PC-3 (cell line): ENCODE measurements around the gene RUFY3. TPM values are rescaled to one million over a fixed set of nuclear protein-coding genes. Genes with fewer than 3 reads are reported as not detected.
A peak's percentile ranks its signal among the peaks of the same experiment; 100 is the strongest.

ENCODE experiments used
- ATAC-seq: fragments of 200-7000 bp; cut with Tn5 transposase; 2 replicates; pipeline ENCODE4 v1.9.1; 2020; ENCODE audit warnings: mild to moderate bottlenecking, moderate library complexity
- BruUV-seq: library from RNA; stranded (reverse); fragments of 400-500 nt; replicated peaks from 2 replicates; lab custom pipeline; 2021; lab: Mats Ljungman, UMichigan
- CTCF ChIA-PET: fragments of 300-600 bp; sonication (Branson Sonifier 250); formaldehyde crosslinking; loops from one replicate; lab custom pipeline; 2022; ENCODE audit warnings: antibody characterized with exemption; lab: Charles Lee
- POLR2A ChIA-PET: fragments of 300-600 bp; sonication (Branson Sonifier 250); formaldehyde crosslinking; loops from one replicate; lab custom pipeline; 2022; ENCODE audit warnings: antibody characterized with exemption; ENCODE audit not compliant: unreplicated experiment; lab: Charles Lee
- DNase-seq: peaks from one replicate; pipeline ENCODE4 v3.0.0-alpha.2; 2015
- H2AFZ ChIP-seq: fragments of 300-600 bp; sonication (generic); 2 replicates; pipeline ENCODE4 v1.6.0; 2016; ENCODE audit warnings: antibody characterized with exemption, low read length
- H3F3A ChIP-seq: fragments of 300-600 bp; sonication (generic); one replicate; pipeline ENCODE4 v1.6.0; 2017; ENCODE audit warnings: antibody characterized with exemption, low read length, control low read depth, mild to moderate bottlenecking; ENCODE audit not compliant: unreplicated experiment
- H3K27ac ChIP-seq: fragments of 300-600 bp; sonication (generic); 2 replicates; pipeline ENCODE4 v1.5.1; 2016; ENCODE audit warnings: mild to moderate bottlenecking, low read length
- H3K27me3 ChIP-seq: fragments of 300-600 bp; sonication (generic); 2 replicates; pipeline ENCODE4 v1.6.1; 2016; ENCODE audit warnings: low read length, mixed read lengths
- H3K36me3 ChIP-seq: fragments of 300-600 bp; sonication (generic); 2 replicates; pipeline ENCODE4 v1.6.1; 2016; ENCODE audit warnings: low read depth, mixed run types, low read length, mixed read lengths
- H3K4me1 ChIP-seq: fragments of 300-600 bp; sonication (generic); 2 replicates; pipeline ENCODE4 v1.5.1; 2016; ENCODE audit warnings: low read length; ENCODE audit not compliant: insufficient read depth
- H3K4me2 ChIP-seq: fragments of 300-600 bp; sonication (generic); 2 replicates; pipeline ENCODE4 v1.6.0; 2016; ENCODE audit warnings: low read length
- H3K4me3 ChIP-seq: fragments of 300-600 bp; sonication (generic); 2 replicates; pipeline ENCODE4 v1.5.1; 2016; ENCODE audit warnings: mild to moderate bottlenecking, low read length, mixed read lengths
- H3K79me2 ChIP-seq: fragments of 300-600 bp; sonication (generic); 2 replicates; pipeline ENCODE4 v1.6.1; 2017; ENCODE audit warnings: low read length, mixed read lengths
- H3K9ac ChIP-seq: fragments of 300-600 bp; sonication (generic); 2 replicates; pipeline ENCODE4 v1.6.0; 2016; ENCODE audit warnings: mild to moderate bottlenecking, low read length
- H3K9me2 ChIP-seq: fragments of 300-600 bp; sonication (generic); replicated peaks from 2 replicates; pipeline ENCODE4 v1.6.1; 2016; ENCODE audit warnings: mixed run types, low read length, mixed read lengths
- H3K9me3 ChIP-seq: fragments of 300-600 bp; sonication (generic); 2 replicates; pipeline ENCODE4 v1.6.1; 2016; ENCODE audit warnings: low read length, mixed read lengths
- H4K20me1 ChIP-seq: fragments of 300-600 bp; sonication (generic); 2 replicates; pipeline ENCODE4 v1.6.1; 2016; ENCODE audit warnings: low read length, mixed read lengths
- CTCF ChIP-seq: fragments of 300-600 bp; sonication (generic); conservative IDR thresholded peaks from 2 replicates; pipeline ENCODE4 v1.5.1; 2017; ENCODE audit warnings: antibody characterized with exemption, low read depth, mild to moderate bottlenecking, low read length
- EZH2 ChIP-seq: fragments of 300-600 bp; sonication (generic); IDR thresholded peaks from one replicate; pipeline ENCODE4 v1.6.1; 2017; ENCODE audit warnings: antibody characterized with exemption, mild to moderate bottlenecking, low read length; ENCODE audit not compliant: unreplicated experiment
- EZH2phosphoT487 ChIP-seq: fragments of 300-600 bp; sonication (generic); IDR thresholded peaks from 2 replicates; pipeline ENCODE4 v1.6.1; 2018; ENCODE audit warnings: mild to moderate bottlenecking, antibody characterized with exemption, low read length, borderline replicate concordance
- intact Hi-C: fragments of 100-400 bp; cut with micrococcal nuclease; formaldehyde crosslinking; loops from 2 replicates; pipeline ENCODE4 v1.9.0; 2023
- total RNA-seq: library from RNA; depleted of rRNA; stranded (reverse); fragments of >200 nt; gene quantifications from 2 replicates; pipeline ENCODE4 v1.2.3, GENCODE V29; 2014

Gene RUFY3
- total RNA-seq, 1 experiment from 2014 or later = 25.6 TPM

GRCh38 chr4:70802928-70803580, 81.3 kb downstream of the RUFY3 start:
- no TSS peak for BruUV-seq
- CTCF ChIA-PET = interaction anchor here (0.9 kb wide), 1 partner anchor 151 kb away, joined by 3 read pairs; no protein-coding TSS in a partner anchor
- Histone ChIP-seq H3K27ac (peak overlapping the region; percentile 7; the same call in 1 of the 2 replicates), H3F3A (no peaks in the 10 kb centered on the region), H3K27me3 (no peaks in the 10 kb centered on the region), H3K4me3 (no peak overlapping the region), H4K20me1 (no peaks in the 10 kb centered on the region), H3K9ac (no peak overlapping the region), H3K36me3 (no peaks in the 10 kb centered on the region), H3K9me3 (no peaks in the 10 kb centered on the region), H3K4me2 (peak overlapping the region; percentile 1; the same call in 1 of the 2 replicates), H2AFZ (no peak overlapping the region), H3K9me2 (no peaks in the 10 kb centered on the region), H3K4me1 (peaks cover 13% of the 10 kb centered on the region), H3K79me2 (no peaks in the 10 kb centered on the region)
- TF ChIP-seq EZH2 (no peak), EZH2phosphoT487 (no peak), CTCF (no peak)
- ATAC-seq (peak; percentile 93), DNase-seq (peak; percentile 54)
- POLR2A ChIA-PET = interaction anchor here (0.5 to 0.6 kb wide), 5 partner anchors 20 to 207 kb away, joined by 3 to 15 read pairs (median 5); no protein-coding TSS in a partner anchor
- intact Hi-C loops = loop anchor here (10.0 kb wide), 1 partner anchor 68 kb away; no protein-coding TSS in a partner anchor

GRCh38 chr4:70808151-70808550, 86.4 kb downstream of the RUFY3 start:
- no peaks in the 10 kb centered on the region for H3K79me2 ChIP-seq
- BruUV-seq = no TSS peak
- H4K20me1 ChIP-seq = no peaks in the 10 kb centered on the region
- intact Hi-C loops = loop anchor here (10.0 kb wide), 1 partner anchor 73 kb away; no protein-coding TSS in a partner anchor
- POLR2A ChIA-PET = no interaction called here
- CTCF ChIA-PET = no interaction called here
- TF ChIP-seq EZH2 = no peak
- no peak for TF ChIP-seq CTCF
- TF ChIP-seq EZH2phosphoT487 = no peak
- no peak overlapping the region for H3K27ac ChIP-seq
- DNase-seq (no peak), ATAC-seq (no peak)
- H3F3A ChIP-seq = peaks cover 2% of the 10 kb centered on the region
- H2AFZ ChIP-seq = no peak overlapping the region
- H3K9ac ChIP-seq = no peak overlapping the region
- H3K27me3 ChIP-seq = no peaks in the 10 kb centered on the region
- no peak overlapping the region for H3K4me3 ChIP-seq
- H3K4me1 ChIP-seq = peaks cover 4% of the 10 kb centered on the region
- H3K4me2 ChIP-seq = no peak overlapping the region
- no peaks in the 10 kb centered on the region for H3K9me2 ChIP-seq
- no peaks in the 10 kb centered on the region for H3K9me3 ChIP-seq
- H3K36me3 ChIP-seq = no peaks in the 10 kb centered on the region

- Histone ChIP-seq H3K27ac (no peak overlapping the region), H3K27me3 (no peaks in the 10 kb centered on the region), H3K9me3 (no peaks in the 10 kb centered on the region), H3F3A (peaks cover 4% of the 10 kb centered on the region), H2AFZ (no peak overlapping the region), H3K4me2 (no peak overlapping the region), H3K79me2 (no peaks in the 10 kb centered on the region), H3K9ac (no peak overlapping the region), H4K20me1 (no peaks in the 10 kb centered on the region), H3K4me1 (no peaks in the 10 kb centered on the region), H3K9me2 (no peaks in the 10 kb centered on the region), H3K36me3 (peaks cover 18% of the 10 kb centered on the region), H3K4me3 (no peak overlapping the region)
- TF ChIP-seq EZH2phosphoT487 (no peak), CTCF (no peak), EZH2 (no peak)
- ChIA-PET POLR2A (no interaction called here), CTCF (no interaction called here)
- intact Hi-C loops = no loop called here
- no peak for ATAC-seq
- DNase-seq = no peak
- no TSS peak for BruUV-seq
Observed at GRCh38 chr4:70815370-70815769, 93.6 kb downstream of the RUFY3 start.
